Measurements from ENCODE around the gene WDR45B.
"Not testable (repeated sequence)": the region's sequence is repeated elsewhere in the genome, so short reads cannot be mapped to it uniquely, and the experiment has no call there.

Gene WDR45B

GRCh38 chr17:82577300-82577699 lies 70.9 kb downstream of the WDR45B start:
- no peak for DNase-seq

GRCh38 chr17:82575581-82576221 lies 72.5 kb downstream of the WDR45B start:
- not testable (repeated sequence) for DNase-seq

- no peak for DNase-seq
Observed at GRCh38 chr17:82574041-82574440, 74.2 kb downstream of the WDR45B start.

GRCh38 chr17:82571855-82572254 lies 76.4 kb downstream of the WDR45B start:
- no peak for DNase-seq

GRCh38 chr17:82570277-82570676 lies 78.0 kb downstream of the WDR45B start:
- no peak for DNase-seq

DNA sequence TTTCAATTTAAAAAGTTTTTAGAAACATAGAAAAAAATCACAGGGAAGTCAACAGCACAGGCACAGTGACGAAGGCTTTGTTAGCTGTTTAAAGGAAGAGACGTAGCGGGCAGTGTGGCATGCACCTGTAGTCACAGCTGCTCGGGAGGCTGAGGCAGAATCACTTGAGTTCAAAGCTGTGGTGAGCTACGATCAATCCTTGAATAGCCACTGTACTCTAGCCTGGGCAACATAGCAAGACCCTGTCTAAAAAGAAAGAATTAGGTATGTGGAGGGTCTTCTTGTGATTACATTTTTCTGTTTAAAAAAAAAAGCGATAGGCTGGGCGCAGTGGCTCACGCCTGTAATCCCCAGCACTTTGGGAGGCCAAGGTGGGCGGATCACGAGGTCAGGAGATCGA lies 78.6 kb downstream of the WDR45B start:
- no peak for DNase-seq

DNA sequence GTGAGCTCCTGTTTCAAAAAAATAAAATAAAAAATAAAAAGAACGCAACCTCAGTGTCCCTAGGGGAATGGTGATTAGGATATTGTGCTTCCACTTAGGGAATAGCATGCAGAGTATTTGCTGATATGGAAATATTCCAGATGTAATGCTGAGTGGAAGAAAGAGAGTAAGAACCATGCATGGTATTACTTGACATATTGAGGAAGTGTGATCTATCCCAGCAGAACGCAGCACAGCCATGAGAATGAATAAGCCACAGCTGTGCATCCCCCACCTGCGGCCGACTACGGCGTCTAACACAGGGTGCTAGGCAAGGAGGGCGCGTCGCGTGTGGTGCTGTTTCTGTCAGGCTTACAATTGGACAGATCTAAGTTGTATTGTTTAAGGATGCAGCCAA lies 79.2 kb downstream of the WDR45B start:
- DNase-seq: no peak

DNA sequence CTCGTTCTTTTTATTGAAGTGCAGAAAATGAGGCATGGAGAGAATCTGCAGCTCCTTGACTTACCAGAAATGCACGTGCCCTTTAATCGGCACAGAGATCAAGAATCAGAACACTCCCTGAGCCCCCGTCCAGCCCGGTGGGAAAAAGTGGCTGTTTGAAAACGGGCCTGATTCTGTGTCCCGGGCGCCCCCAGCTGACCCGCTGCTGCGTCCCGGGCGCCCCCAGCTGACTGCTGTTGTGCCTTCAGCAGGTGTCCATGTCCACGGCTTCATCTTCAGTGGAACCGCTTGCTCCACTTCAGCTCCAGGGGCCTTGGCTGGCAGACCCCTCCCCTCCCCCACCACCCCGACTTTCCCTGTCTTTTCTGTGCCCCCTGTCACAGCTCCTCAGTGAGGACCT lies 81.0 kb downstream of the WDR45B start:
- no peak for DNase-seq

DNA sequence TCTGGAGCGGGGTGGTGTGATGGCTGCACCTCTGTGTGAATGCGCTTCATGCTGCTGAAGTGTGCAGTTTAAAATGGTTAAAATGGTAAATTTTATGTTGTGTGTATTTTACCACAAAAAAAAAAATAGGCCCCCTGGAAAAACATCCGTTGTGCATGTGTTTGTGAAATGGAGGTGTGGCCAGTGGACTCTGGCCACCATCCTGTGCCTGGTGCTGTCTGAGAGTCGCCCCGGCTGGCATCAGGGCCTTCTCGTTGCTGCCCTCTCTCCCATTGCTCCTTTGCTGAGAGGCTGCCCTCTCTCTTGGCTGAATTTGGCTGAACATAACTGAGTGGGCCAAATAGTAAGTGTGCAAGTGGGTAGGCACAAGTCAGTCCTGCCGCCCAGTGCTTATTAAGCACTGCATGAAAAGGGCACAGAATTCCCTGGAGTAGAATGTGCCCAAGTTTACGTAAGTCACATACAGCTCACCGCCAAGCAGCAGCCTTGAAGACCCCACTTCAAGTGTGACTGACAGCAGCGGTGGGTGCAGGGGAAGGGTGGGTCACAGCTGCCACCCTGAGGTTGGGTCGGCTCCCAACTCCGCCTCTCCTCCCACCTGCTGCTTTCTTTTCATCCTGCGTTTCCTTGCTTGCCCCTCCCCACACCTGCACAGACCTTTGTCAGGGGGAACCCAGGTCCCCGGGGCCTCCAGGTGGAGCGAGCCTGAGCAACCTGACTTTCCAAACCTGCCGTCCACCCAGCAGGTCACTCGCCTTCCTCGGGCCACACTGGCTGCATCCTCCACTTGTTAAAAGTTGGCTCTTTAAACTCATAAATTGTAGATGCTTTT lies 81.9 kb downstream of the WDR45B start:
- no peak for DNase-seq

- DNase-seq: no peak
Observed at GRCh38 chr17:82565551-82565950, 82.7 kb downstream of the WDR45B start.
